ENCODE data around the gene ADGRF5. TPM values are rescaled to one million over a fixed set of nuclear protein-coding genes. Genes with fewer than 3 reads are reported as not detected.

ADGRF5 gene
- total RNA-seq, 1 experiment from 2014 or later, result 0.34 TPM

- no peaks in the 10 kb centered on the region for H3K4me1 ChIP-seq (ENCODE audit: insufficient read depth, low read length, poor library complexity, severe bottlenecking)
- TF ChIP-seq EZH2 (IDR thresholded peaks at IDR 0.05; ENCODE audit: borderline replicate concordance, low read depth, low read length, poor library complexity, severe bottlenecking), result no peak
- TF ChIP-seq, protein P1, sequence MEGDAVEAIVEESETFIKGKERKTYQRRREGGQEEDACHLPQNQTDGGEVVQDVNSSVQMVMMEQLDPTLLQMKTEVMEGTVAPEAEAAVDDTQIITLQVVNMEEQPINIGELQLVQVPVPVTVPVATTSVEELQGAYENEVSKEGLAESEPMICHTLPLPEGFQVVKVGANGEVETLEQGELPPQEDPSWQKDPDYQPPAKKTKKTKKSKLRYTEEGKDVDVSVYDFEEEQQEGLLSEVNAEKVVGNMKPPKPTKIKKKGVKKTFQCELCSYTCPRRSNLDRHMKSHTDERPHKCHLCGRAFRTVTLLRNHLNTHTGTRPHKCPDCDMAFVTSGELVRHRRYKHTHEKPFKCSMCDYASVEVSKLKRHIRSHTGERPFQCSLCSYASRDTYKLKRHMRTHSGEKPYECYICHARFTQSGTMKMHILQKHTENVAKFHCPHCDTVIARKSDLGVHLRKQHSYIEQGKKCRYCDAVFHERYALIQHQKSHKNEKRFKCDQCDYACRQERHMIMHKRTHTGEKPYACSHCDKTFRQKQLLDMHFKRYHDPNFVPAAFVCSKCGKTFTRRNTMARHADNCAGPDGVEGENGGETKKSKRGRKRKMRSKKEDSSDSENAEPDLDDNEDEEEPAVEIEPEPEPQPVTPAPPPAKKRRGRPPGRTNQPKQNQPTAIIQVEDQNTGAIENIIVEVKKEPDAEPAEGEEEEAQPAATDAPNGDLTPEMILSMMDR (conservative IDR thresholded peaks at IDR 0.05; ENCODE audit: low read depth, low read length), result no peak
- no peaks in the 10 kb centered on the region for H3K36me3 ChIP-seq (ENCODE audit: insufficient read depth, low read length, poor library complexity, severe bottlenecking)
- ChIA-PET CTCF (no interaction called here), POLR2A (ENCODE audit: low non-redundant PET) (no interaction called here)
- H3K27ac ChIP-seq (ENCODE audit: low read depth, low read length, poor library complexity, severe bottlenecking), result no peak overlapping the region
- H3K9me3 ChIP-seq (ENCODE audit: low read depth, low read length, poor library complexity, severe bottlenecking), result no peaks in the 10 kb centered on the region
- no TSS peak for BruUV-seq (replicated peaks)
- intact Hi-C loops (cut with micrococcal nuclease; ENCODE audit: unreplicated experiment), result no loop called here
- DNase-seq (ENCODE audit: low spot score), result no peak
- H3K27me3 ChIP-seq (replicated peaks; ENCODE audit: insufficient read depth, low read depth, low read length, poor library complexity), result peaks cover 8% of the 10 kb centered on the region
- H3K4me3 ChIP-seq (ENCODE audit: low read depth, low read length, poor library complexity, severe bottlenecking), result no peak overlapping the region
Observed at GRCh38 chr6:46940433-46941226, 18.9 kb upstream of the ADGRF5 start.

- Histone ChIP-seq H3K4me1 (ENCODE audit: insufficient read depth, low read length, poor library complexity, severe bottlenecking) (no peaks in the 10 kb centered on the region), H3K9me3 (ENCODE audit: low read depth, low read length, poor library complexity, severe bottlenecking) (no peaks in the 10 kb centered on the region), H3K36me3 (ENCODE audit: insufficient read depth, low read length, poor library complexity, severe bottlenecking) (no peaks in the 10 kb centered on the region), H3K4me3 (ENCODE audit: low read depth, low read length, poor library complexity, severe bottlenecking) (no peak overlapping the region), H3K27me3 (replicated peaks; ENCODE audit: insufficient read depth, low read depth, low read length, poor library complexity) (peaks cover 15% of the 10 kb centered on the region), H3K27ac (ENCODE audit: low read depth, low read length, poor library complexity, severe bottlenecking) (no peak overlapping the region)
- CTCF ChIA-PET, result no interaction called here
- intact Hi-C loops (cut with micrococcal nuclease; ENCODE audit: unreplicated experiment), result no loop called here
- TF ChIP-seq, protein P1 (conservative IDR thresholded peaks at IDR 0.05; ENCODE audit: low read depth, low read length), result no peak
- TF ChIP-seq EZH2 (IDR thresholded peaks at IDR 0.05; ENCODE audit: borderline replicate concordance, low read depth, low read length, poor library complexity, severe bottlenecking), result no peak
- BruUV-seq (replicated peaks), result no TSS peak
- DNase-seq (ENCODE audit: low spot score), result no peak
- POLR2A ChIA-PET (ENCODE audit: low non-redundant PET), result no interaction called here
Observed at GRCh38 chr6:46937642-46938041, 15.9 kb upstream of the ADGRF5 start.

- TF ChIP-seq, protein P1 (conservative IDR thresholded peaks at IDR 0.05; ENCODE audit: low read depth, low read length), result no peak
- no peak for TF ChIP-seq EZH2 (IDR thresholded peaks at IDR 0.05; ENCODE audit: borderline replicate concordance, low read depth, low read length, poor library complexity, severe bottlenecking)
- H3K4me1 ChIP-seq (ENCODE audit: insufficient read depth, low read length, poor library complexity, severe bottlenecking), result no peaks in the 10 kb centered on the region
- H3K36me3 ChIP-seq (ENCODE audit: insufficient read depth, low read length, poor library complexity, severe bottlenecking), result no peaks in the 10 kb centered on the region
- intact Hi-C loops (cut with micrococcal nuclease; ENCODE audit: unreplicated experiment), result no loop called here
- ChIA-PET CTCF (no interaction called here), POLR2A (ENCODE audit: low non-redundant PET) (no interaction called here)
- H3K4me3 ChIP-seq (ENCODE audit: low read depth, low read length, poor library complexity, severe bottlenecking), result no peak overlapping the region
- peaks cover 21% of the 10 kb centered on the region for H3K27me3 ChIP-seq (replicated peaks; ENCODE audit: insufficient read depth, low read depth, low read length, poor library complexity)
- no TSS peak for BruUV-seq (replicated peaks)
- no peaks in the 10 kb centered on the region for H3K9me3 ChIP-seq (ENCODE audit: low read depth, low read length, poor library complexity, severe bottlenecking)
- no peak for DNase-seq (ENCODE audit: low spot score)
- no peak overlapping the region for H3K27ac ChIP-seq (ENCODE audit: low read depth, low read length, poor library complexity, severe bottlenecking)
Observed at GRCh38 chr6:46935687-46936086, 13.9 kb upstream of the ADGRF5 start.
